Measurements from ENCODE around the gene TXNL1. TPM values are rescaled to one million over a fixed set of nuclear protein-coding genes. Genes with fewer than 3 reads are reported as not detected.

TXNL1 gene
- total RNA-seq, 2 experiments from 2014 or later, result 72.8 to 74.5 TPM

DNA sequence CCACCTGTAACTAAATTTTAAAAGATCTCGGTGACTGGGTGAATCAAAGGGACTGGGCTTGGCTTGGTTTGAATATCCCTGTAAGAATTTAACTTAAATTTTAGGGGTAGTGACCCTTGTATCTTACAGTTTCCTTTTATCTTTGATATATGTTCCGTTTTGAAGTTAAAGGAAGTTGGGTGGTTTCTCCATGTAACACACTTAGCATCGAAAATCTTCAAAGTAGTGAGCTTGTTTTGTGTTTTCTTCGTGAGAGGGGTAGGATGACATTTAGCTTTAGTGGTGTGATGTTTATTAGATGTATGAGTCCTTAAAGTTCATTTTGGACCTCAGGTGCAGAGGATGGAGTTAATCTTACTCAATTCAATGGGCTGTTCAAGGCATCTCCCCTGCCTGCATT, 14.4 kb upstream of the TXNL1 start:
- POLR2A ChIA-PET, result interaction anchor here (0.7 to 6.2 kb wide), 2 partner anchors 9 to 14 kb away, joined by 3 to 29 read pairs; partner anchors contain the start of gene TXNL1
- intact Hi-C loops (cut with micrococcal nuclease), result no loop called here
- CTCF ChIA-PET, result interaction anchor here (1.1 kb wide), 1 partner anchor 13 kb away, joined by 3 read pairs; no protein-coding TSS in a partner anchor
- H3K4me3 Mint-ChIP-seq, result peak overlapping the region; percentile 98
- ATAC-seq (no peak), DNase-seq (no peak)
- no peaks in the 10 kb centered on the region for H3K27me3 Mint-ChIP-seq
- H3K4me1 Mint-ChIP-seq (ENCODE audit: low read depth), result peaks cover 41% of the 10 kb centered on the region
- H3K9me3 Mint-ChIP-seq, result peaks cover 2% of the 10 kb centered on the region
- TF ChIP-seq, protein P1, sequence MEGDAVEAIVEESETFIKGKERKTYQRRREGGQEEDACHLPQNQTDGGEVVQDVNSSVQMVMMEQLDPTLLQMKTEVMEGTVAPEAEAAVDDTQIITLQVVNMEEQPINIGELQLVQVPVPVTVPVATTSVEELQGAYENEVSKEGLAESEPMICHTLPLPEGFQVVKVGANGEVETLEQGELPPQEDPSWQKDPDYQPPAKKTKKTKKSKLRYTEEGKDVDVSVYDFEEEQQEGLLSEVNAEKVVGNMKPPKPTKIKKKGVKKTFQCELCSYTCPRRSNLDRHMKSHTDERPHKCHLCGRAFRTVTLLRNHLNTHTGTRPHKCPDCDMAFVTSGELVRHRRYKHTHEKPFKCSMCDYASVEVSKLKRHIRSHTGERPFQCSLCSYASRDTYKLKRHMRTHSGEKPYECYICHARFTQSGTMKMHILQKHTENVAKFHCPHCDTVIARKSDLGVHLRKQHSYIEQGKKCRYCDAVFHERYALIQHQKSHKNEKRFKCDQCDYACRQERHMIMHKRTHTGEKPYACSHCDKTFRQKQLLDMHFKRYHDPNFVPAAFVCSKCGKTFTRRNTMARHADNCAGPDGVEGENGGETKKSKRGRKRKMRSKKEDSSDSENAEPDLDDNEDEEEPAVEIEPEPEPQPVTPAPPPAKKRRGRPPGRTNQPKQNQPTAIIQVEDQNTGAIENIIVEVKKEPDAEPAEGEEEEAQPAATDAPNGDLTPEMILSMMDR (IDR thresholded peaks at IDR 0.05), result no peak
- peak overlapping the region; percentile 91 for H3K27ac Mint-ChIP-seq
- peaks cover 16% of the 10 kb centered on the region for H3K36me3 Mint-ChIP-seq (ENCODE audit: low read depth)

DNA sequence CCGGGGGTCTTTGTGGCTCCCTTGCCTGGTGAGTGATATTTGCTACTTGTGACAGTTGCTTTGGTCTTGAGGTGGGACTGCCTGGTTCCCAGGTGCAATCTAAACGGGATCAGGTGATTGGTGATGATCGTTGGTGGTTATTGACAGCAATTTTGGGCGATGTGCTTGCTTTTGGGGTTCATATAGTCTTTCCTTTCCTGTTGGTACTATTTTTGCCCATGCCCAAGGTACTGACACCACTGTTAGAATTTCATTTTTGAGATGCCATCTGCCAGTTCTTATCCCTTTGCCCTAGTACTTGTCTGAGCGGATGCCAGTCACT, 13.3 kb upstream of the TXNL1 start:
- H3K4me3 Mint-ChIP-seq, result peak overlapping the region; percentile 98
- intact Hi-C loops (cut with micrococcal nuclease), result no loop called here
- peaks cover 15% of the 10 kb centered on the region for H3K36me3 Mint-ChIP-seq (ENCODE audit: low read depth)
- peak overlapping the region; percentile 97 for H3K27ac Mint-ChIP-seq
- DNase-seq, result no peak
- peaks cover 47% of the 10 kb centered on the region for H3K4me1 Mint-ChIP-seq (ENCODE audit: low read depth)
- ChIA-PET POLR2A (interaction anchor here (0.6 to 6.2 kb wide), 5 partner anchors 8 to 929 kb away, joined by 3 to 29 read pairs (median 4); partner anchors contain the start of gene TXNL1), CTCF (interaction anchor here (0.9 to 3.1 kb wide), 5 partner anchors 9 to 910 kb away, joined by 3 to 12 read pairs (median 4); no protein-coding TSS in a partner anchor)
- TF ChIP-seq, protein P1 (IDR thresholded peaks at IDR 0.05), result no peak
- no peak for ATAC-seq
- peaks cover 2% of the 10 kb centered on the region for H3K9me3 Mint-ChIP-seq
- H3K27me3 Mint-ChIP-seq, result no peaks in the 10 kb centered on the region

DNA sequence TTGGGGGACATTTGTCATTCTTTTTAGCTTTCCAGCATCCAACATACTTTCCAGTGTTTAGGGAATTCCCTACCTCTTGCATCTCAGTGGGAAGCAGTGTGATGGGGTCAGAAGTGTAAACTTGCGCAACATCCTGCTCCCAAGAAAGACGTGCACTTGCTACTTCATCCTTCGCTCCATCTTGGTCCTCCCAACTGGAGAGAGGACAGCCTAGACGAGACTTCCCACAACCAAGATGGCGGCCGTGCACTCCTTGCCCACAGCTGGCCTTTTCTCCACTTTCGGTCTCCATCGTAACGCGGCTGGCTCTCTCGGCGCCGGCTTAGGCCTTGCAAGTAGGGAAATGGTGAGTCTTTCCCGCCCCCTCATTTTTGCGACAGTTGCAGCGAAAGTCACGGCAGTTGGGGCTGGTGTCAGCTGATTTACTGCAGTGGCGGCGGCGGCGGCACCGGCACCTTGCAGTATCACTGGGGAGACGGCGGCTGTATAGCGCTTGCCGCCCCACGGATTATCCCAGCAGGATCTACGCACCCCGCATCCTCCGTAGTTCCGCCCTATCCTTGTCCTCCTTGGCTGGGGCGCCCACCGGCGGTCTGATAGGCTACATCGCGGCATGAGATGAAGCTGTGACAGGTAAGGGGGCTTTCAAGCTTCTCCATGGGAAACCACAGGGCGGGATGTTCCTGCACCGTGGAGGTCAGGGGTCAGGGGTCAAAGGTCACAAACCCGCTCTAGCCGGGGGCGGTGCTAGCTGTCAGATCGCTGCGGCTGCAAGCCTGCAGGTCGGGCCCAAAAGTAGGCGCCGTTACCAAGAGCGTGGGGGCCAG, 12.8 kb upstream of the TXNL1 start, which contains the start of gene WDR7:
TSS of gene WDR7 (plus strand) at position 416 of the 827 bp plus-strand sequence. CDS start 21,157 bp downstream, outside the sequence.
- Mint-ChIP-seq H3K36me3 (ENCODE audit: low read depth) (peaks cover 15% of the 10 kb centered on the region), H3K4me1 (ENCODE audit: low read depth) (peaks cover 44% of the 10 kb centered on the region), H3K27ac (peak within 1 kb of the TSS; percentile 97), H3K4me3 (peak within 1 kb of the TSS; percentile 98), H3K27me3 (no peaks in the 10 kb centered on the region), H3K9me3 (peaks cover 2% of the 10 kb centered on the region)
- TF ChIP-seq, protein P1 (IDR thresholded peaks at IDR 0.05), result no peak
- intact Hi-C loops (cut with micrococcal nuclease), result no loop called here
- ChIA-PET POLR2A (interaction anchor here (0.6 to 6.2 kb wide), 4 partner anchors 9 to 140 kb away, joined by 3 to 29 read pairs (median 4); partner anchors contain the start of gene TXNL1), CTCF (interaction anchor here (0.9 to 3.1 kb wide), 9 partner anchors 9 to 911 kb away, joined by 3 to 12 read pairs (median 3); partner anchors contain the start of gene TXNL1)
- ATAC-seq, result peak; percentile 90
- DNase-seq, result peak; percentile 98

DNA sequence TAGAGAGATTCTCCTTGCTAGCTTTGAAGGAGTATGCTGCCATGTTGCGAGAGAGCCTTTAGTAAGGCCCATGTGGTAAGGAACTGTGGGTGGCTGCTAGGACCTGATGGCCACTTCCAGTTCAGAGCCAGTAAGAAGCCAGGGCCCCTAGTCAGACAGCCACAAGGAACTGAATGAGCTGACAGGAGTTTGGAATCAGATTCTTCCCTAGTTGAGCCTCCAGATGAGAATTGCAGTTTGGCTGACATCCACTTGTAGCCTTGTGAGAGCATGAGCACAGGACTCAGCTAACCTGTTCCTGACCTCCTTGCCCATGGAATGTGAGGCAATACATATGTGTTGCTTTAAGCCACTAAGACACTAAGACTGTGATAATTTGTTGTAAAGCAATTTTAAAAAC, 11.6 kb upstream of the TXNL1 start:
- H3K4me3 Mint-ChIP-seq, result peak overlapping the region; percentile 98

More for the DNA sequence above, 11.6 kb upstream of the TXNL1 start:
- intact Hi-C loops (cut with micrococcal nuclease), result no loop called here
- TF ChIP-seq, protein P1 (IDR thresholded peaks at IDR 0.05), result no peak
- ATAC-seq (no peak), DNase-seq (no peak)
- H3K27me3 Mint-ChIP-seq, result no peaks in the 10 kb centered on the region
- ChIA-PET CTCF (interaction anchor here (1.0 to 3.1 kb wide), 5 partner anchors 11 to 65 kb away, joined by 3 to 12 read pairs (median 3); partner anchors contain the start of gene TXNL1), POLR2A (interaction anchor here (6.2 kb wide), 1 partner anchor 11 kb away, joined by 29 read pairs; the partner anchor contains the start of gene TXNL1)
- peaks cover 2% of the 10 kb centered on the region for H3K9me3 Mint-ChIP-seq
- no peak overlapping the region for H3K27ac Mint-ChIP-seq
- H3K36me3 Mint-ChIP-seq (ENCODE audit: low read depth), result peaks cover 15% of the 10 kb centered on the region
- H3K4me1 Mint-ChIP-seq (ENCODE audit: low read depth), result peaks cover 34% of the 10 kb centered on the region
